ENCODE measurements around the gene VDR.

VDR gene

GRCh38 chr12:47904713-47905709 is at the start of gene VDR:
VDR (minus strand) TSS chr12:47904994; CDS start chr12:47879113, 25,881 bp downstream.
- DNase-seq (ENCODE audit: low read depth): peak; percentile 43

DNA sequence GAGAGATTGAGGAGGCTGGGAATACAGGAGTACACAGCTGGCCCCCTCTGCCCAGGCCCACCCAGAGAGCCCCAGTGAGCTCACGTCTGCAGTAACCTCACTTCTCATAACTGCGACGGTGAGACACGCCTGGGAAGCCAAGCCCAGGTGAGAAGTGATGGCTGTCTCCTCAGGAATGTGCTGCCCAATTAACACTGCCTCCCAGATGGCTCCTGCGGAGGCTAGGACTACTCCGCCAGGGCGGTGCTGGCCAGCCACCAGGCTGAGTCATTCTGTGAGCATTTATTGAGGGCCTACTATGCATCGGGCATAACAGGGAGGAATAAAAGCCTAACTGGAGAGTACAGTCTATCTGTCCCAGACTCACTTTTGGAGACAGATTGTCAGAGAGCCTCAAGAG is 49.3 kb upstream of the VDR start:
- no peak for DNase-seq (ENCODE audit: low read depth)

GRCh38 chr12:47950856-47951468 is 46.2 kb upstream of the VDR start:
- no peak for DNase-seq (ENCODE audit: low read depth)

- no peak for DNase-seq (ENCODE audit: low read depth)
Observed at GRCh38 chr12:47949441-47950341, 44.9 kb upstream of the VDR start.

GRCh38 chr12:47947341-47947740 is 42.5 kb upstream of the VDR start:
- DNase-seq (ENCODE audit: low read depth): no peak

DNA sequence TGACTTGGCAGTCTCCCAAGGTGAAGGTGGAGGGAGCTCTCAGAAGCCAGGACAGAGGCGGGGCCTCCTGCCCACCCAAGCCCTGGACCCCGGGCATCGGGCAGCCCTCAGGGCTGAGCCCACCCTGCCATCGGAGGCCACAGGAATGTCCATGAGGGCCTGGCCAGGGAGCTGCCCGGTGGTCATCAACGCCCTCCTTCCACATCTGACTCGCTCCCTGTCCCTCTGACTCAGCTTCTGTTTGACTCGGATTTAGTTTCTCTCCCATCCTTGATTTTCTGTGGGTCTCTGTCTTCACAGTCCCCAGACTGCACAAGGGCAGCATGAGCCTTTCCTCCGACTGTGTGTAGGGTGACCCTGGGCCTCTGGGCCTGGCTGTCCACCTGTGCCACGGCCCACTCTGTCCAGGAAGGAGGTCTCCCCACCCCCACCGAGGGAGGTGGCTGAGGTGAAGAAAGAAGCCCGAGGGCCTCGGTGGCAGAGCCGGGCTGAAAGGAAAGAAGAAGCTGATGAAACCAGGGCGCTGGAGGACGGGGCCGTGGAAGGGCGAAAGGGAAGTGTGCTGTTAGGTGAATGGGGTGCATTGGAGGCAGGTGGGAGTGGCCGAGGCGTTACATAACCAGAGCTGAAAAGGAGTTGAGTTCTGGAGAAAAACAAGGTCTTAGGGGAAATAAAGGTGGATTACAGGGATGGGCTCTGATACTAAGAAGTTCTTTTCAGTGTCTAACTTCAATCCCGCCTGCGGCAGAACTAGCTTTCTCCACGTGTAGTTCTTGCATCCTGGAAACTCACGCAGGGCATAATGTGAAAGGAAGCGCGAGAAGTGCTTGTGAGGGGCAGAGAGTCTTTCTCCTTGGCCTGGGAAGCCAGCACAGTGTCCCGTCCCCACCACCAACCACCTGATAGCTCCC is 41.9 kb upstream of the VDR start:
- no peak for DNase-seq (ENCODE audit: low read depth)

GRCh38 chr12:47945341-47945728 is 40.5 kb upstream of the VDR start:
- DNase-seq (ENCODE audit: low read depth): no peak

- no peak for DNase-seq (ENCODE audit: low read depth)
Observed at GRCh38 chr12:47944685-47945340, 40.0 kb upstream of the VDR start.

GRCh38 chr12:47943623-47944340 is 39.0 kb upstream of the VDR start:
- DNase-seq (ENCODE audit: low read depth): no peak

DNA sequence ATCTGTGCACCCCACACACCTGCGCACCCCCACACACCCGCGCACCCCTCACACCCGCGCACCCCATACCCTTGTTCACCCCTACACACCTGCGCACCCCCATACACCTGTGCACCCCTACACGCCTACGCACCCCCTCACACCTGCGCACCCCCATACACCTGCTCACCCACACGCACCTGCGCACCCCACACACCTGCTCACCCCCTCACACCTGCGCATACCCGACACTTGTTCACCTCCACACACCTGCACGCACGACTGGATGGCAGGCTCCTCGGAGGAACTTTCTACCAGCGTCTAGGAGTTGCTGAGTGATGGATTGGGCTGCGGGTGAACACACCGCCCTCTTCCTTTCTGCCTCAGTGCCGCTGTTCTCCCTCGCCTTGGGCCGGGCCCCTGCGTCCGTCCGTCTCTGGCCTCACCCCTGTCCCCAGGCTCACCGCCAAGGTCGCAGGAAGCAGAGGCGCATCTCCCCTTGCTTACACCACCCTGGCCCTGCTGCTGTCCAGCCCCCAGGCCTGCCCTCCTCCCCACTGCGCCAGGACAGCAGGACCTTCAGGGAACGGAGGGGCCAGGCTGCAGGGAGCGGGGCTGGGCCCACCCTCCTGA is 37.9 kb upstream of the VDR start:
- DNase-seq (ENCODE audit: low read depth): no peak

GRCh38 chr12:47941871-47942613 is 37.2 kb upstream of the VDR start:
- no peak for DNase-seq (ENCODE audit: low read depth)

GRCh38 chr12:47941475-47941780 is 36.6 kb upstream of the VDR start:
- no peak for DNase-seq (ENCODE audit: low read depth)

DNA sequence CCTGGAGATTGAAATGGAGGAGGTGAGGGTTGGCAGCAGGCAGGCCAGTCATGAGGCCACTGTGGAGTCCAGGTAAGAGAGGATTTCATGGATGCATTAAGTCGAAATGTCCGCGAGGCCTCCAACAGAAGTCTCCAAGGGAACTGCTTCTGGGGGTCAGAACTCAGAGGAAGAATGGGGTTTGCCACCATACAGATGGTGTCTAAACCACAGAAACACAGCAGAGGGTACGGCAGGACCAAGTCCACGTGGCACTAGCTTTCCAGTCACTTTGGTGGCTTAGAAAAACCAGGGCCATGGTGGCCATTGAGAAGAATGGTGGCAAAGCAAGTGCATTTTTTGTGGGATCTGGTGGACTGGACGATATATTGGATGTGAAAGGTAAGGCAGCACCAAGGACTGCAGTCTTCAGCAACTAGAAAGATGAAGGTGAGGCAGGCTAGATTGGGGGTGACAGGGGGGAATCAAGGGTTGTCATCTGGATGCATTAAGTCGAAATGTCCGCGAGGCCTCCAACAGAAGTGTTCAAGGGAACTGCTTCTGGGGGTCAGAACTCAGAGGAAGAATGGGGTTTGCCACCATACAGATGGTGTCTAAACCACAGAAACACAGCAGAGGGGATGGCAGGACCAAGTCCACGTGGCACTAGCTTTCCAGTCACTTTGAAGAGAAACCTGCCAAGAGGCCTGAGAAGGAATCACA is 36.1 kb upstream of the VDR start:
- DNase-seq (ENCODE audit: low read depth): no peak

GRCh38 chr12:47939009-47939601 is 34.3 kb upstream of the VDR start:
- DNase-seq (ENCODE audit: low read depth): no peak

DNA sequence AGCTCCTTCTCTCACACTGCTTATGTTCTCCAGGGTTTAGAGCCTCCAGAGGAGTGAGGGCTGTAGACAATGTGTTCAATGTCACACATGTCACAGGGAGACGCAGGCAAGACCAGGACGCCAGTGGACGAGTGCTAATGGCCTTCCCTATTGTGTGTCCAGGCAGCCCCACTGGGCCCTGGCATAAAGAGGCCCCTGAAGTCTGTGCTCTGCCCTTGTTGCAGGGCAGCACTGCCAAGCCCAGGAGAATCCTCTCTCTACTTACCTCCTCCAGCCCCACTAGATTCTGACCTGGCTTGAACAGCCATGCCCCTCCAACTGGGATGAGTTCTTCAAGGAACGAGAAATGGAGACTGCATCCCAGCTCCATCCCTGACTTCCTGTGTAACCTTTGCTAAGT is 33.8 kb upstream of the VDR start:
- no peak for DNase-seq (ENCODE audit: low read depth)

- DNase-seq (ENCODE audit: low read depth): no peak
Observed at GRCh38 chr12:47938093-47938492, 33.3 kb upstream of the VDR start.

DNA sequence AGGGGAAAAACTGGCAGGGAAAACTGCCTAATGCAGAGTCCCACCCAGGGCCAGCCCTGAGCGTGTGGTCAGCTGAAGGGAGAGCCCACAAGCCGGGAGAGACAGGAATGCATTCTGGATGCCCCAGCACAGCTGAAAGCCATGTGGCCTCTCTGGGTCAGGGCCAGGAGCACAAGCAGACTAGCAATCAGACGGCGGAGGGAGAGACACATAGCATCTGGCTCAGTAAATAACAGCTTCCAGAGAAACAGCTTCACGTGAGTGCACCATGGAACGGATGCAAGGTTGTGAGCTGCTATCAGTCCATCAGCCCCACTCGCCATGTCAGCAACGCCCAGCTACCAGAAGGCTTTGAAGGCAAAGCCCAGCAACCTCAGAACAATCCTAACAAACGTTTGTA is 30.4 kb upstream of the VDR start:
- DNase-seq (ENCODE audit: low read depth): no peak

GRCh38 chr12:47931187-47931586 is 26.4 kb upstream of the VDR start:
- DNase-seq (ENCODE audit: low read depth): no peak

All from stimulated activated CD8-positive, alpha-beta memory T cell treated with anti-CD3 and anti-CD28 coated beads, Interleukin-12 subunit alpha, Interleukin-12 subunit beta, amount 100 ng/mL, for 4 hours (primary cell).